GM12878 (cell line): ENCODE results near the gene MAMDC4.

ENCODE experiments used
- BRCA1 ChIP-seq: IDR thresholded peaks from 2 replicates; pipeline ENCODE4 v1.6.1; 2011; ENCODE audit warnings: low read depth, low read length, improper control_type of control experiment
- CBX5 ChIP-seq: sonication (generic); IDR thresholded peaks from 2 replicates; pipeline ENCODE4 v1.6.1; 2016; ENCODE audit warnings: low read depth, moderate library complexity, mild to moderate bottlenecking, inconsistent platforms
- DPF2 ChIP-seq: fragments of 450-650 bp; IDR thresholded peaks from 2 replicates; pipeline ENCODE4 v1.6.1; 2017; ENCODE audit warnings: mild to moderate bottlenecking
- EGR1 ChIP-seq, 2 experiments: IDR thresholded peaks; 1 replicate in 1 of 2; 2 replicates in 1 of 2; pipeline ENCODE4 v1.6.1; 2011 to 2012; ENCODE audit warnings: low read depth in 2 of 2, low read length in 2 of 2, borderline replicate concordance in 1 of 2, mild to moderate bottlenecking in 1 of 2, moderate library complexity in 1 of 2
- EP300 ChIP-seq, 2 experiments: fragments of 150-350 bp in 1 of 2; IDR thresholded peaks; 2 replicates each; pipeline ENCODE4 v1.6.1; 2011 to 2012; ENCODE audit warnings: low read depth in 2 of 2, low read length in 2 of 2, borderline replicate concordance in 1 of 2, improper control_type of control experiment in 1 of 2, inconsistent platforms in 1 of 2; ENCODE audit not compliant: control insufficient read depth in 1 of 2
- EZH2 ChIP-seq: IDR thresholded peaks from 2 replicates; pipeline ENCODE4 v1.6.1; 2012; ENCODE audit warnings: low read depth, mild to moderate bottlenecking, control low read depth, inconsistent platforms, low read length, borderline replicate concordance; ENCODE audit not compliant: control insufficient read depth
- KDM1A ChIP-seq: fragments of 200-600 bp; sonication (generic); IDR thresholded peaks from 2 replicates; pipeline ENCODE4 v1.6.1; 2016; ENCODE audit warnings: borderline replicate concordance
- POLR2A ChIP-seq: IDR thresholded peaks from 2 replicates; pipeline ENCODE4 v1.6.1; 2011; ENCODE audit warnings: low read depth, mild to moderate bottlenecking, low read length
- POLR2AphosphoS5 ChIP-seq: IDR thresholded peaks from 2 replicates; pipeline ENCODE4 v1.6.1; 2011; ENCODE audit warnings: mild to moderate bottlenecking, low read length, inconsistent platforms
- POU2F2 ChIP-seq: IDR thresholded peaks from 3 replicates; pipeline ENCODE4 v1.6.1; 2011; ENCODE audit warnings: low read depth, mild to moderate bottlenecking, low read length, borderline replicate concordance
- SMC3 ChIP-seq: IDR thresholded peaks from 2 replicates; pipeline ENCODE4 v1.6.1; 2011; ENCODE audit warnings: low read length, improper control_type of control experiment, borderline replicate concordance
- YY1 ChIP-seq: IDR thresholded peaks from 2 replicates; pipeline ENCODE4 v1.6.1; 2011; ENCODE audit warnings: low read depth, mild to moderate bottlenecking, low read length
- TF ChIP-seq, protein P1 (sequence below), 3 experiments: IDR thresholded peaks in 2 of 3; conservative IDR thresholded peaks in 1 of 3; 2 replicates each; pipeline ENCODE4 v1.5.1; 2011; ENCODE audit warnings: low read depth in 3 of 3, low read length in 3 of 3, mild to moderate bottlenecking in 3 of 3, control low read depth in 2 of 3, moderate library complexity in 2 of 3, inconsistent platforms in 1 of 3, mixed read lengths in 1 of 3; ENCODE audit not compliant: control insufficient read depth in 2 of 3, insufficient read depth in 1 of 3; ENCODE audit errors: extremely low read depth in 1 of 3
- TF ChIP-seq, protein P2 (sequence below): fragments of 450-650 bp; IDR thresholded peaks from 2 replicates; pipeline ENCODE4 v1.6.1; 2018; ENCODE audit warnings: mild to moderate bottlenecking, low read depth, moderate library complexity; ENCODE audit not compliant: partially characterized antibody

DNA sequence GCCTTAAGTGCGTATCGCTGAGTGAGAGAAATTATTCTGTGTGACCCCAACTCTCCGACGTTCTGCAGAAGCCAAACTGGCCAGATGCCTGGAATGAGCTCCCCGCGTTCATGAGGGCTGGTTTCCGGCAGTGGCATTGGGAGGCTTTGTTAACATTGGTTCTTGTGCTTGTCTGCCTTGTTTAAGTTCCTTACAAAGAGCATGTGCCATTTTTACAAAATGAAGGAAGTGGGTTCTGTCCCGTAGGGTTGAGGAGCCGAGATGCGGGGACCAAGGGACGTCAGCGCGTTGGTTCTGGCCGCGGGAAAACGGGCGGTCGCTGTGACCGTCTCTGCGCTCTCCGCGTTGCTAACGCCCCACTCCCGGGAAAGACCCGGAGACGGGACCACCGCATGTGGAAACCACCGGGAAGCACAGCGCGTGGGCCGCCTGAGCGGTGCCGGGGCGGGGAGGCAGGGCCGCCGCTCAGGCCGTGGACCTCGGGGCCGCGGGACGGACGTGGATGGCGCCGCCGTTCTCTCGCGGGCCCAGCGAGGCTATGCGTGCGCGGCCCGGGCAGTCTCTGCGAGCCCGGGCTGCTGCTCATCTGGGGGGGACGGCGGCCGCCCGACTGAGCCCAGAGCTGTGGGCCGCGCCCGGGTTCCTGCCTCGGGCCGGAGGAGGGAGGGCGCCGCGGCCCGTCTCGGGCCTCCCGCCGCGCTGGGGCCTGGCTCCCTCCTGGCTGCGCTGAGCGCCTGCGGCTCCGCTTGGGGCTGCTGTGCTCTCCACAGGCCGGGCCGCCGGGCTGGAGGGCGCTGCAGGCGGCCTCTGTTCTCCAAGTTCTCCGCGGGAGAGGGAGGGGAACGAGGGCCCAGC, 30.9 kb upstream of the MAMDC4 start:
- TF ChIP-seq YY1 = no peak
- no peak for TF ChIP-seq POLR2AphosphoS5
- TF ChIP-seq, protein P1, sequence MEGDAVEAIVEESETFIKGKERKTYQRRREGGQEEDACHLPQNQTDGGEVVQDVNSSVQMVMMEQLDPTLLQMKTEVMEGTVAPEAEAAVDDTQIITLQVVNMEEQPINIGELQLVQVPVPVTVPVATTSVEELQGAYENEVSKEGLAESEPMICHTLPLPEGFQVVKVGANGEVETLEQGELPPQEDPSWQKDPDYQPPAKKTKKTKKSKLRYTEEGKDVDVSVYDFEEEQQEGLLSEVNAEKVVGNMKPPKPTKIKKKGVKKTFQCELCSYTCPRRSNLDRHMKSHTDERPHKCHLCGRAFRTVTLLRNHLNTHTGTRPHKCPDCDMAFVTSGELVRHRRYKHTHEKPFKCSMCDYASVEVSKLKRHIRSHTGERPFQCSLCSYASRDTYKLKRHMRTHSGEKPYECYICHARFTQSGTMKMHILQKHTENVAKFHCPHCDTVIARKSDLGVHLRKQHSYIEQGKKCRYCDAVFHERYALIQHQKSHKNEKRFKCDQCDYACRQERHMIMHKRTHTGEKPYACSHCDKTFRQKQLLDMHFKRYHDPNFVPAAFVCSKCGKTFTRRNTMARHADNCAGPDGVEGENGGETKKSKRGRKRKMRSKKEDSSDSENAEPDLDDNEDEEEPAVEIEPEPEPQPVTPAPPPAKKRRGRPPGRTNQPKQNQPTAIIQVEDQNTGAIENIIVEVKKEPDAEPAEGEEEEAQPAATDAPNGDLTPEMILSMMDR (IDR thresholded peaks at IDR 0.05 in 2 of 3, conservative IDR thresholded peaks at IDR 0.05 in 1 of 3; ENCODE audit: control insufficient read depth in 2 of 3, extremely low read depth in 1 of 3, insufficient read depth in 1 of 3, low read depth in 3 of 3, low read length in 3 of 3) = no peak
- no peak for TF ChIP-seq POLR2A
- TF ChIP-seq BRCA1 = no peak
- TF ChIP-seq SMC3 = no peak
- no peak for TF ChIP-seq EZH2
- no peak for TF ChIP-seq EGR1 (IDR thresholded peaks at IDR 0.05; ENCODE audit: borderline replicate concordance in 1 of 2, low read depth in 2 of 2, low read length in 2 of 2)
- TF ChIP-seq CBX5 = no peak
- TF ChIP-seq POU2F2 = no peak
- TF ChIP-seq, protein P2, sequence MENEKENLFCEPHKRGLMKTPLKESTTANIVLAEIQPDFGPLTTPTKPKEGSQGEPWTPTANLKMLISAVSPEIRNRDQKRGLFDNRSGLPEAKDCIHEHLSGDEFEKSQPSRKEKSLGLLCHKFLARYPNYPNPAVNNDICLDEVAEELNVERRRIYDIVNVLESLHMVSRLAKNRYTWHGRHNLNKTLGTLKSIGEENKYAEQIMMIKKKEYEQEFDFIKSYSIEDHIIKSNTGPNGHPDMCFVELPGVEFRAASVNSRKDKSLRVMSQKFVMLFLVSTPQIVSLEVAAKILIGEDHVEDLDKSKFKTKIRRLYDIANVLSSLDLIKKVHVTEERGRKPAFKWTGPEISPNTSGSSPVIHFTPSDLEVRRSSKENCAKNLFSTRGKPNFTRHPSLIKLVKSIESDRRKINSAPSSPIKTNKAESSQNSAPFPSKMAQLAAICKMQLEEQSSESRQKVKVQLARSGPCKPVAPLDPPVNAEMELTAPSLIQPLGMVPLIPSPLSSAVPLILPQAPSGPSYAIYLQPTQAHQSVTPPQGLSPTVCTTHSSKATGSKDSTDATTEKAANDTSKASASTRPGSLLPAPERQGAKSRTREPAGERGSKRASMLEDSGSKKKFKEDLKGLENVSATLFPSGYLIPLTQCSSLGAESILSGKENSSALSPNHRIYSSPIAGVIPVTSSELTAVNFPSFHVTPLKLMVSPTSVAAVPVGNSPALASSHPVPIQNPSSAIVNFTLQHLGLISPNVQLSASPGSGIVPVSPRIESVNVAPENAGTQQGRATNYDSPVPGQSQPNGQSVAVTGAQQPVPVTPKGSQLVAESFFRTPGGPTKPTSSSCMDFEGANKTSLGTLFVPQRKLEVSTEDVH = no peak
- TF ChIP-seq DPF2 = no peak
- TF ChIP-seq EP300 (IDR thresholded peaks at IDR 0.05; ENCODE audit: borderline replicate concordance in 1 of 2, control insufficient read depth in 1 of 2, low read depth in 2 of 2, low read length in 2 of 2) = no peak
- no peak for TF ChIP-seq KDM1A
